Erythroblast (primary cell): ENCODE measurements around the gene CAPSL.

ENCODE experiments used
- GATA1 ChIP-seq: IDR thresholded peaks from 2 replicates; pipeline ENCODE4 v1.6.1; 2011; ENCODE audit warnings: low read depth, mild to moderate bottlenecking, control low read depth, low read length, moderate library complexity
- POLR2A ChIP-seq: IDR thresholded peaks from 2 replicates; pipeline ENCODE4 v1.6.1; 2011; ENCODE audit warnings: mild to moderate bottlenecking, low read length

DNA sequence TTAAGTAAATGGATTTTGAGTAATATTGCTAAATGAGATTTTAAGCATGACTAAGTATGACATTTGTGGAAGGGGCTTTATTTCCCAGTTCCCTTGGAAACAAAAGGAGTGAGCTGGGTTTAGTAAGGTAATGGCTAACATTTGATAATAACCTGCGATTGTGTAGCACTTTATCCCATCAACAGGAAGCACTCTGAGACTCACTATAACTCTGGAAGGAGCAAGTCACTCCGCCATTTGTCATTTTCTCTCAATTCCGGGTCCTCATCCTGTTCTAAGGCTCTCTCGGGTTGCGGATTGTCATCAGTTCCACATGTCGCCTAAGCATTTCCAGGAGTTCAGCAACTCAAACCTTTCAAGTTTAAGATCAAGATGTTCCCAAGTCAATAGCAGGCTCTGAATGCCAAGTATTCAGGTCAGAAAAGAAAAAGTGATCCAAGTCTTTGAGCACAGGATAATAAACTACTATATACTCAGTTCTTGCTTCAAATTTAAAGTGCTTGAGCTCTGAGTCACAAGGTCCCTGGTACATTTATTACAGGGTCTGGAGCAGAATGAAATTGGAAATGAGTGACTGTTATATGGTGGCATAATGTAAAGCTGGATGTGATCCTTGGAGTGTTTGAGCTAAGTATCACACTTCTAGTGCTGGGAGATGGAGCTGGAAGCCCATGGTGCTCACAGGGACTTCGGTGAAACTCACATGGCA lies 39.3 kb downstream of the CAPSL start:
- TF ChIP-seq POLR2A = no peak
- TF ChIP-seq GATA1 = no peak
